HepG2 (cell line): ENCODE results near the gene AUTS2. TPM values are rescaled to one million over a fixed set of nuclear protein-coding genes. Genes with fewer than 3 reads are reported as not detected.

Experiments
- ATAC-seq: fragments of 200-7000 bp; cut with Tn5 transposase; 3 replicates; pipeline ENCODE4 v1.9.1; 2020; ENCODE audit warnings: mild to moderate bottlenecking, moderate library complexity
- BruUV-seq: library from RNA; stranded (reverse); fragments of 400-500 nt; replicated peaks from 2 replicates; lab custom pipeline; 2021; lab: Mats Ljungman, UMichigan
- CTCF ChIA-PET: fragments of 300-600 bp; formaldehyde crosslinking; extraction: SDS; loops from one replicate; lab custom pipeline; 2021; ENCODE audit warnings: low total read pairs, inconsistent platforms, low intra/inter-chr PET ratio; lab: Yijun Ruan, JAX
- POLR2A ChIA-PET: fragments of 350-600 bp; sonication (Branson Sonifier 250); formaldehyde crosslinking; loops from one replicate; lab custom pipeline; 2020; ENCODE audit warnings: antibody characterized with exemption, inconsistent platforms; lab: Yijun Ruan, JAX
- DNase-seq: peaks from one replicate; pipeline ENCODE4 v3.0.0-alpha.2; 2015; ENCODE audit warnings: low spot score
- FAIRE-seq: peaks from 3 replicates; lab custom pipeline; 2011; peaks lifted over from hg19 to GRCh38; lab: Jason Lieb, UNC
- H2AFZ ChIP-seq: one replicate; pipeline ENCODE4 v1.6.1; 2011; ENCODE audit warnings: low read length, inconsistent platforms
- H3K27ac ChIP-seq: fragments of 300-600 bp; 3 replicates; pipeline ENCODE4 v1.8.0; 2011; ENCODE audit warnings: mixed run types, mild to moderate bottlenecking, mixed read lengths, low read length, inconsistent platforms; ENCODE audit not compliant: insufficient read depth; ENCODE audit errors: extremely low read length
- H3K27me3 ChIP-seq, 2 experiments: fragments of 200-600 bp in 1 of 2; 2 replicates in 1 of 2; 3 replicates in 1 of 2; pipeline versions ENCODE4 v1.6.0 to v1.8.0; 2011; ENCODE audit warnings: low read length in 2 of 2, mild to moderate bottlenecking in 2 of 2, moderate library complexity in 2 of 2, inconsistent platforms in 1 of 2; ENCODE audit not compliant: insufficient read depth in 2 of 2, control insufficient read depth in 1 of 2
- H3K36me3 ChIP-seq, 2 experiments: fragments of 200-600 bp in 1 of 2; replicated peaks in 1 of 2; 2 replicates in 1 of 2; 3 replicates in 1 of 2; pipeline versions ENCODE4 v1.5.1 to v1.8.0; 2011; ENCODE audit warnings: low read length in 2 of 2, inconsistent platforms in 1 of 2; ENCODE audit not compliant: insufficient read depth in 2 of 2, control insufficient read depth in 1 of 2
- H3K4me1 ChIP-seq: 2 replicates; pipeline ENCODE4 v1.5.1; 2012; ENCODE audit warnings: low read length, inconsistent platforms; ENCODE audit not compliant: insufficient read depth
- H3K4me2 ChIP-seq: 2 replicates; pipeline ENCODE4 v1.6.0; 2011; ENCODE audit warnings: low read depth, low read length, inconsistent platforms
- H3K4me3 ChIP-seq, 3 experiments: fragments of 200-600 bp in 1 of 3; sonication (generic), shearing (Covaris generic) in 1 of 3; replicated peaks in 1 of 3; 2 replicates each; pipeline ENCODE4 v1.5.1; 2011 to 2016; ENCODE audit warnings: low read length in 3 of 3, inconsistent platforms in 2 of 3, low read depth in 2 of 3, mild to moderate bottlenecking in 2 of 3, control low read depth in 1 of 3, mixed read lengths in 1 of 3; ENCODE audit not compliant: insufficient read depth in 1 of 3
- H3K79me2 ChIP-seq: one replicate; pipeline ENCODE4 v1.6.1; 2011; ENCODE audit warnings: low read length, inconsistent platforms; ENCODE audit not compliant: insufficient read depth
- H3K9ac ChIP-seq: 2 replicates; pipeline ENCODE4 v1.6.0; 2011; ENCODE audit warnings: mild to moderate bottlenecking, low read depth, low read length, inconsistent platforms; ENCODE audit not compliant: insufficient read depth
- H3K9me3 ChIP-seq: 2 replicates; pipeline ENCODE4 v1.5.1; 2012; ENCODE audit warnings: mild to moderate bottlenecking, low read length
- H4K20me1 ChIP-seq: 2 replicates; pipeline ENCODE4 v1.6.0; 2011; ENCODE audit warnings: inconsistent platforms, mild to moderate bottlenecking, low read length, moderate library complexity; ENCODE audit not compliant: insufficient read depth
- GATAD1 ChIP-seq: IDR thresholded peaks from 2 replicates; pipeline ENCODE4 v1.6.1; 2016; ENCODE audit warnings: missing genetic modification reagents, missing compliant biosample characterization
- NFRKB ChIP-seq: fragments of 450-650 bp; IDR thresholded peaks from 2 replicates; pipeline ENCODE4 v1.6.1; 2017
- REXO4 ChIP-seq: sonication (generic); formaldehyde crosslinking; IDR thresholded peaks from 2 replicates; pipeline ENCODE4 v1.8.0; 2022; ENCODE audit warnings: missing genetic modification reagents, mild to moderate bottlenecking, borderline replicate concordance
- SOX6 ChIP-seq, 2 experiments: fragments of 450-650 bp in 1 of 2; sonication (generic) in 1 of 2; formaldehyde crosslinking in 1 of 2; IDR thresholded peaks; 2 replicates each; pipeline versions ENCODE4 v1.4.0 to v1.6.1; 2017 to 2020; ENCODE audit warnings: antibody characterized with exemption in 1 of 2, mild to moderate bottlenecking in 1 of 2, missing genetic modification reagents in 1 of 2
- ZFP82 ChIP-seq: sonication (generic); formaldehyde crosslinking; IDR thresholded peaks from 2 replicates; pipeline ENCODE4 v1.5.1; 2020; ENCODE audit warnings: mild to moderate bottlenecking, missing genetic modification reagents, borderline replicate concordance
- ZFX ChIP-seq: sonication (generic); formaldehyde crosslinking; IDR thresholded peaks from 2 replicates; pipeline ENCODE4 v1.4.0; 2020; ENCODE audit warnings: mild to moderate bottlenecking, low read depth, missing genetic modification reagents, moderate library complexity
- ZNF441 ChIP-seq: sonication (generic); formaldehyde crosslinking; IDR thresholded peaks from 2 replicates; pipeline ENCODE4 v1.7.0; 2021; ENCODE audit warnings: missing genetic modification reagents, borderline replicate concordance
- ZNF484 ChIP-seq: sonication (generic); formaldehyde crosslinking; IDR thresholded peaks from 2 replicates; pipeline ENCODE4 v1.5.1; 2020; ENCODE audit warnings: mild to moderate bottlenecking, low read depth, missing genetic modification reagents, borderline replicate concordance
- ZNF552 ChIP-seq: sonication (generic); formaldehyde crosslinking; IDR thresholded peaks from 2 replicates; pipeline ENCODE4 v1.9.0; 2022; ENCODE audit warnings: missing genetic modification reagents, mild to moderate bottlenecking, borderline replicate concordance
- ZNF580 ChIP-seq: IDR thresholded peaks from 2 replicates; pipeline ENCODE4 v1.6.1; 2016; ENCODE audit warnings: low read depth, borderline replicate concordance
- ZNF616 ChIP-seq: sonication (generic); formaldehyde crosslinking; IDR thresholded peaks from 2 replicates; pipeline ENCODE4 v1.5.0; 2020; ENCODE audit warnings: low read depth, mild to moderate bottlenecking, missing genetic modification reagents
- ZNF703 ChIP-seq: sonication (generic); formaldehyde crosslinking; IDR thresholded peaks from 2 replicates; pipeline ENCODE4 v1.5.1; 2020; ENCODE audit warnings: missing genetic modification reagents, mild to moderate bottlenecking, moderate library complexity, borderline replicate concordance
- ZNF790 ChIP-seq: sonication (generic); formaldehyde crosslinking; IDR thresholded peaks from 2 replicates; pipeline ENCODE4 v1.8.0; 2022; ENCODE audit warnings: missing genetic modification reagents, mild to moderate bottlenecking, borderline replicate concordance
- WGBS: methylation state at CpG from one replicate; pipeline ENCODE4 v1.1.6; 2017; ENCODE audit warnings: low lambda C conversion rate; 5-methylcytosine and 5-hydroxymethylcytosine counted together
- in situ Hi-C: cut with HindIII; loops from 2 replicates; pipeline ENCODE4 v1.10.0; 2017; ENCODE audit warnings: low pct_unique_long_range_greater_than_20kb; ENCODE audit not compliant: extremely low pct_ligation_motif_present
- intact Hi-C: fragments of 100-400 bp; cut with micrococcal nuclease; formaldehyde crosslinking; loops from one replicate; pipeline ENCODE4 v1.10.0; 2022; ENCODE audit not compliant: unreplicated experiment
- polyA plus RNA-seq, 8 experiments: library from polyadenylated mRNA; depleted of rRNA in 3 of 8; stranded (reverse) in 7 of 8; unstranded in 1 of 8; fragments of >200 nt; fragmentation: Illumina TruSeq in 4 of 8; extraction: Trizol in 4 of 8; gene quantifications; 2 replicates each; pipeline versions ENCODE4 v1.2.1 to v1.2.3, GENCODE V29; 2011 to 2016; ENCODE audit warnings: low read depth in 4 of 8, missing spikeins in 1 of 8, mixed read lengths in 1 of 8; ENCODE audit not compliant: insufficient read depth in 1 of 8
- total RNA-seq, 5 experiments: library from RNA; depleted of rRNA; stranded (reverse); fragments of >200 nt; fragmentation: Illumina TruSeq; extraction: Trizol; gene quantifications; 2 replicates each; pipeline ENCODE4 v1.2.3, GENCODE V29; 2016; ENCODE audit warnings: low read depth in 1 of 5
- TF ChIP-seq, protein P1 (sequence below), 2 experiments: fragments of 450-650 bp in 1 of 2; sonication (generic) in 1 of 2; formaldehyde crosslinking; IDR thresholded peaks; 2 replicates each; pipeline versions ENCODE4 v1.5.0 to v1.8.0; 2020 to 2022; ENCODE audit warnings: mild to moderate bottlenecking in 1 of 2, missing genetic modification reagents in 1 of 2
- TF ChIP-seq, protein P2 (sequence below): sonication (generic); formaldehyde crosslinking; IDR thresholded peaks from 2 replicates; pipeline ENCODE4 v1.8.1; 2022; ENCODE audit warnings: low read depth, mild to moderate bottlenecking, missing genetic modification reagents

AUTS2 gene
- total and polyA plus RNA-seq, 2 of the 13 experiments (the other 11 are each of a cell fraction or from before 2014, with no cell fraction given): 0.38 TPM; not detected in 1

DNA sequence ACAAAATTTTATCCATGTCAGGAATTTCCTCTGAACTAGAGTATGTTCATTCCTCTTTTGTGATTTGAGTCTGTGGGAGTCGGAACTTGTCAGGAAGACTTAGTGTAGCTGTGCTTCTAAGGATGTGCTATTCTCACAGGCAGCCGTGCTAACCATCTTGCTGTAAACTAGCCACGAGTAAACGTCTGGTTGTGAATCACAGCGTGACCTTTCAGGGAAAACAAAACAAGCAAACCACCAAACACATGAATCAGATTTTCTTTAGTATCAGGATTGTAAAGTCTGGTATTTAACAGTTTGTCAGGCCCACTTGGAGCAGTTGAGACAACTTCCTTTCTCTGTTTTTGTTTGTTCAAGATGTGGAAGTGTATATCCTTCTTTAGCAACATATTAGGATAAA is 32.0 kb downstream of the AUTS2 start:
- Histone ChIP-seq H3K27me3 (no peaks in the 10 kb centered on the region), H3K79me2 (no peaks in the 10 kb centered on the region), H3K9ac (no peak overlapping the region), H3K9me3 (no peaks in the 10 kb centered on the region), H3K4me1 (no peaks in the 10 kb centered on the region), H3K27ac (no peak overlapping the region), H4K20me1 (no peaks in the 10 kb centered on the region), H3K36me3 (no peaks in the 10 kb centered on the region), H3K4me3 (no peak overlapping the region), H3K4me2 (no peak overlapping the region), H2AFZ (no peak overlapping the region)
- ChIA-PET POLR2A (no interaction called here), CTCF (no interaction called here)
- no TSS peak for BruUV-seq
- ATAC-seq (no peak), FAIRE-seq (no peak), DNase-seq (no peak)
- 40% methylated on average over 2 of the region's 5 CpGs for WGBS
- intact Hi-C loops: no loop called here
- TF ChIP-seq, protein P1, sequence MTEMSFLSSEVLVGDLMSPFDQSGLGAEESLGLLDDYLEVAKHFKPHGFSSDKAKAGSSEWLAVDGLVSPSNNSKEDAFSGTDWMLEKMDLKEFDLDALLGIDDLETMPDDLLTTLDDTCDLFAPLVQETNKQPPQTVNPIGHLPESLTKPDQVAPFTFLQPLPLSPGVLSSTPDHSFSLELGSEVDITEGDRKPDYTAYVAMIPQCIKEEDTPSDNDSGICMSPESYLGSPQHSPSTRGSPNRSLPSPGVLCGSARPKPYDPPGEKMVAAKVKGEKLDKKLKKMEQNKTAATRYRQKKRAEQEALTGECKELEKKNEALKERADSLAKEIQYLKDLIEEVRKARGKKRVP (CRISPR knock-in tag; IDR thresholded peaks at IDR 0.05): no peak
- TF ChIP-seq ZFX (CRISPR knock-in tag) (no peak), REXO4 (CRISPR knock-in tag) (no peak)
- in situ Hi-C loops: no loop called here

DNA sequence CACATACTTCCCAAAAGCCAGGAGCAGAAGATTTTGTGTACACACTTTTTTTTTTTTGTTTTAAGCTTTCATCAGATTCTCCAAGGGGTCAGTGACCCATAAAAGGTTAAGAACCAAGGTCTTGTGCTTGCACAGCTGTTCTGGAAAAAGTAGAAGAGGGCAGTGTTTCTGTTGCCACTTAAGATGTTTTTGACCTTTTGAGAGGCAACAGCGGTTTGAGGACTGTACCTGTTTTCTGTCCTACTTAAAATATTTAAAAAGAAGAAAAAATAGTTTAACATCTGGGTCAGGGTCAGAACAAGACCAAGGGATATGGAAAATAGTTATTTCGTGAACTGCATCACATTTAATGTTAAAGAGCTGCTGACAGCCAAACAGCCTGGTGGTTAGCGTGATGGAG is 32.9 kb downstream of the AUTS2 start:
- ChIA-PET POLR2A (no interaction called here), CTCF (no interaction called here)
- no peaks in the 10 kb centered on the region for H3K79me2 ChIP-seq
- no peak for ATAC-seq
- no peaks in the 10 kb centered on the region for H3K4me1 ChIP-seq
- H3K4me3 ChIP-seq: no peak overlapping the region
- H3K27ac ChIP-seq: no peak overlapping the region
- WGBS: 17% methylated on average over 3 of the region's 3 CpGs
- intact Hi-C loops (no loop called here), in situ Hi-C loops (no loop called here)
- FAIRE-seq: no peak
- H4K20me1 ChIP-seq: no peaks in the 10 kb centered on the region
- H3K36me3 ChIP-seq: no peaks in the 10 kb centered on the region
- no peaks in the 10 kb centered on the region for H3K9me3 ChIP-seq
- H3K9ac ChIP-seq: no peak overlapping the region
- H3K4me2 ChIP-seq: no peak overlapping the region
- no peaks in the 10 kb centered on the region for H3K27me3 ChIP-seq
- DNase-seq: no peak
- H2AFZ ChIP-seq: no peak overlapping the region
- BruUV-seq: no TSS peak
- TF ChIP-seq, protein P2, sequence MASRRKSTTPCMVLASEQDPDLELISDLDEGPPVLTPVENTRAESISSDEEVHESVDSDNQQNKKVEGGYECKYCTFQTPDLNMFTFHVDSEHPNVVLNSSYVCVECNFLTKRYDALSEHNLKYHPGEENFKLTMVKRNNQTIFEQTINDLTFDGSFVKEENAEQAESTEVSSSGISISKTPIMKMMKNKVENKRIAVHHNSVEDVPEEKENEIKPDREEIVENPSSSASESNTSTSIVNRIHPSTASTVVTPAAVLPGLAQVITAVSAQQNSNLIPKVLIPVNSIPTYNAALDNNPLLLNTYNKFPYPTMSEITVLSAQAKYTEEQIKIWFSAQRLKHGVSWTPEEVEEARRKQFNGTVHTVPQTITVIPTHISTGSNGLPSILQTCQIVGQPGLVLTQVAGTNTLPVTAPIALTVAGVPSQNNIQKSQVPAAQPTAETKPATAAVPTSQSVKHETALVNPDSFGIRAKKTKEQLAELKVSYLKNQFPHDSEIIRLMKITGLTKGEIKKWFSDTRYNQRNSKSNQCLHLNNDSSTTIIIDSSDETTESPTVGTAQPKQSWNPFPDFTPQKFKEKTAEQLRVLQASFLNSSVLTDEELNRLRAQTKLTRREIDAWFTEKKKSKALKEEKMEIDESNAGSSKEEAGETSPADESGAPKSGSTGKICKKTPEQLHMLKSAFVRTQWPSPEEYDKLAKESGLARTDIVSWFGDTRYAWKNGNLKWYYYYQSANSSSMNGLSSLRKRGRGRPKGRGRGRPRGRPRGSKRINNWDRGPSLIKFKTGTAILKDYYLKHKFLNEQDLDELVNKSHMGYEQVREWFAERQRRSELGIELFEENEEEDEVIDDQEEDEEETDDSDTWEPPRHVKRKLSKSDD (CRISPR knock-in tag): no peak
- TF ChIP-seq ZNF552 (no peak), NFRKB (no peak), GATAD1 (no peak), ZNF484 (CRISPR knock-in tag) (no peak), ZNF703 (CRISPR knock-in tag) (no peak), ZNF580 (no peak), ZFP82 (CRISPR knock-in tag) (no peak), ZNF616 (no peak), ZNF790 (no peak), ZNF441 (CRISPR knock-in tag) (no peak), SOX6 (IDR thresholded peaks at IDR 0.05) (no peak), SOX6 (CRISPR knock-in tag; IDR thresholded peaks at IDR 0.05) (no peak)
